Chondrocyte (in vitro differentiated cells): Measurements from ENCODE around the gene ADARB1. TPM values are rescaled to one million over a fixed set of nuclear protein-coding genes. Genes with fewer than 3 reads are reported as not detected.

Source experiments
- DNase-seq: peaks from one replicate; pipeline ENCODE4 v3.0.0; 2021; ENCODE audit warnings: mixed read lengths, low spot score
- H3K27ac Mint-ChIP-seq: one replicate; pipeline ENCODE4 v1.8.0; 2021; ENCODE audit warnings: mild to moderate bottlenecking, moderate library complexity, mixed read lengths; ENCODE audit not compliant: unreplicated experiment
- H3K27me3 Mint-ChIP-seq: 2 replicates; pipeline ENCODE4 v1.8.0; 2021; ENCODE audit warnings: low read depth, mixed read lengths
- H3K36me3 Mint-ChIP-seq: 2 replicates; pipeline ENCODE4 v1.8.0; 2021; ENCODE audit warnings: low read depth, mixed read lengths
- H3K4me1 Mint-ChIP-seq: 2 replicates; pipeline ENCODE4 v1.8.0; 2021; ENCODE audit warnings: low read depth, mild to moderate bottlenecking, mixed read lengths
- H3K4me3 Mint-ChIP-seq: one replicate; pipeline ENCODE4 v1.8.0; 2021; ENCODE audit warnings: mild to moderate bottlenecking, moderate library complexity, mixed read lengths; ENCODE audit not compliant: unreplicated experiment
- H3K9me3 Mint-ChIP-seq: 2 replicates; pipeline ENCODE4 v1.8.0; 2021; ENCODE audit warnings: low read depth, mixed read lengths
- total RNA-seq: library from RNA; stranded (reverse); gene quantifications from 3 replicates; pipeline ENCODE4 v1.2.1, GENCODE V29; 2021
- TF ChIP-seq, protein P1 (sequence below): fragments of 200-600 bp; sonication (generic); IDR thresholded peaks from 2 replicates; pipeline ENCODE4 v1.5.0; 2021; ENCODE audit warnings: antibody characterized with exemption, mild to moderate bottlenecking, moderate library complexity

Gene ADARB1
- total RNA-seq, 1 donor from 2014 or later: 92.8 TPM

DNA sequence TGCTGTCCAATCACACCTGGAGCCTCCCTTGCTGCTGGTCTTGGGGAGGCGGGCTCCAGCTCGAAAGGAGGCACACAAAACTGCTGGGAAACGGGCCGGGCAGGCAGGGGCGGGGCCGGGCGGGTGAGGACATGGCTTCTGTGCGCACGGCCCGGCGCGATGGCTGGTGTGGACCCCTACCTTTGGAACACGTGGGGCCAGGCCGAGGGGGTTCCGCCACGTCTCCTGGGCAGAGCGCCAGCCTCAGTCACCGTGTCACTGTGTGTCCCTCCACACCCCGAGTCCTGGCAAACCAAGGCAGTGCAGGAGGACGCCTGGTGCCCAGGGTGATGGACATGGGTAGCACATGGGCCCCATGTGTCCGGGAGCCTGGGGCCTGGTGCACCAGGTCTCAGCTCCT is 42.0 kb upstream of the ADARB1 start:
- H3K9me3 Mint-ChIP-seq: peaks cover 13% of the 10 kb centered on the region
- H3K36me3 Mint-ChIP-seq: peaks cover 2% of the 10 kb centered on the region
- H3K27ac Mint-ChIP-seq: no peak overlapping the region
- peaks cover 43% of the 10 kb centered on the region for H3K4me1 Mint-ChIP-seq
- DNase-seq: no peak
- TF ChIP-seq, protein P1, sequence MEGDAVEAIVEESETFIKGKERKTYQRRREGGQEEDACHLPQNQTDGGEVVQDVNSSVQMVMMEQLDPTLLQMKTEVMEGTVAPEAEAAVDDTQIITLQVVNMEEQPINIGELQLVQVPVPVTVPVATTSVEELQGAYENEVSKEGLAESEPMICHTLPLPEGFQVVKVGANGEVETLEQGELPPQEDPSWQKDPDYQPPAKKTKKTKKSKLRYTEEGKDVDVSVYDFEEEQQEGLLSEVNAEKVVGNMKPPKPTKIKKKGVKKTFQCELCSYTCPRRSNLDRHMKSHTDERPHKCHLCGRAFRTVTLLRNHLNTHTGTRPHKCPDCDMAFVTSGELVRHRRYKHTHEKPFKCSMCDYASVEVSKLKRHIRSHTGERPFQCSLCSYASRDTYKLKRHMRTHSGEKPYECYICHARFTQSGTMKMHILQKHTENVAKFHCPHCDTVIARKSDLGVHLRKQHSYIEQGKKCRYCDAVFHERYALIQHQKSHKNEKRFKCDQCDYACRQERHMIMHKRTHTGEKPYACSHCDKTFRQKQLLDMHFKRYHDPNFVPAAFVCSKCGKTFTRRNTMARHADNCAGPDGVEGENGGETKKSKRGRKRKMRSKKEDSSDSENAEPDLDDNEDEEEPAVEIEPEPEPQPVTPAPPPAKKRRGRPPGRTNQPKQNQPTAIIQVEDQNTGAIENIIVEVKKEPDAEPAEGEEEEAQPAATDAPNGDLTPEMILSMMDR: no peak
- H3K4me3 Mint-ChIP-seq: no peak overlapping the region
- H3K27me3 Mint-ChIP-seq: peaks cover 2% of the 10 kb centered on the region

DNA sequence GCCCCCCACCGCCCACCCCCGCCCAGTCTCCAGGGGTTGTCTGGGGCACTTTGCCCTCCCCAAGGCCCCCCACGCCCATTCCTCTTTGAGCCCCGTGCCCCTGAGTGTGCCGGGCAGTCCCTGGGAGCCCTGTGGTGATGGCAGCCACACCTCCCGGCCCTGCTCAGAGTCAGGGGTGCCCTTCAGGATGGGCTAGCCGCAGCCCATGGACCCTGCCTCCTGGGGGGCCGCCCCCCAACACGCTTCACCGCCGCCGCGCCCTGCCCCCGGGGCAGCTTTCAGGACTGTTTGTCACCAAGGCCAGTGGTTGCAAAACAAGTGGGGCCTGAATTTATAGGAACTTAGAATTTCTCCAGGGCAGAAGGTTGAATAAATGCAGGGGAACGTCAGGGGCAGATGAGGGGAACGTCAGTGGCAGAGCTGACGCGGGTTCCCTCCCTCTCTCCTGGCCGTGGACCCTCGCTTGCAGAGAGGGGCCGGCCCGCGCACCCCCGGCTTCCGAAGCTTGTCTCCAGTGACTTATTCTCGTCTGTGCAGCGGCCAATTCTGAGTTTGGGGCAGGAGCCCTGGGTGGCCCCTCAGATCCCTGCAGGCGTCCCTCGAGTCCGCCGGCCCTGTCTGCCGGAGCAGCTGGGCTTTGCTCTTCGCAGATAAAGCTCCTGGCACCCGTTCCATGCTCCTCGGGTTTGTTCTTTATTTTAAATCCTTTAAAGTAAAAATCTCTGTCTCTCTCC is 41.2 kb upstream of the ADARB1 start:
- TF ChIP-seq, protein P1: no peak
- peaks cover 43% of the 10 kb centered on the region for H3K4me1 Mint-ChIP-seq
- peaks cover 13% of the 10 kb centered on the region for H3K9me3 Mint-ChIP-seq
- H3K27me3 Mint-ChIP-seq: peaks cover 2% of the 10 kb centered on the region
- peak overlapping the region; percentile 91 for H3K27ac Mint-ChIP-seq
- peaks cover 2% of the 10 kb centered on the region for H3K36me3 Mint-ChIP-seq
- DNase-seq: peak; percentile 75
- H3K4me3 Mint-ChIP-seq: peak overlapping the region; percentile 43

DNA sequence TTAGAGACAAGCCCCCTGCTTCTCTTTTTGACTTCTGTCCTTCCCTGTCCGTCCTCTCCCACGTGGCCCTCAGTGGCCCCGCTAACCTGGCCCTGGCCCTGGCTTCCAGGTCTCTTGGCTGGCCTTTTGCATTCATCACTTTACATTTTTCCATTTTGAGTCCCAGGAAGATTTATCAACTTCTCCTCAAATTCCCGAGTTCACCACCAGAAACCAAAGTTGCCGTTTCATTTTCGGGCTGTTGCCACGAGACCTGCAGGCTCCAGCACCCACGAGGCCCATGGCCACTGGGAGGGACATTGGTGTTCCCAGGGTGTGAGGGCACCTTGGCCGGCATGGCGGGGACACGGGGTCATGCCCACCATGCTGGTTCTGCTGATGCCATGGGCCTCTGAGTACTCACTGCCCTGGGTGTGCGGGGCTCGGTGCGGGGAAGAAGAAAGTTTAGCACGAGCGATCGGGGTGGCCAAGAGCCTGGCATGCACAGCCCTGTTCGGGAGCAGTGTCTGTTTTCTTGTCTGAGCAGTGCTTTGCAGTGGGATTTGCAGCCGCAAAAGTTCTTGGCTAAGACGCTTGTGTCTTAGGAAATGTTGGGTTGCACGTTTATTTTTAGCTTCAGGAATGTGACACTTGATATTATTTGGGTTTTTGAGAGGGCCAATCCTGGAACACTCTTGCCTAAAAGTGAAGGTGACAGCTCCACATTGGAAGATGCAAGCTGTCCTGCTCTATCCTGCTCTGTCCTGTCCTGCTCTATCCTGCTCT is 40.4 kb upstream of the ADARB1 start:
- H3K27me3 Mint-ChIP-seq: peaks cover 2% of the 10 kb centered on the region
- peaks cover 13% of the 10 kb centered on the region for H3K9me3 Mint-ChIP-seq
- H3K36me3 Mint-ChIP-seq: peaks cover 2% of the 10 kb centered on the region
- H3K4me3 Mint-ChIP-seq: peak overlapping the region; percentile 43
- H3K27ac Mint-ChIP-seq: peak overlapping the region; percentile 91
- TF ChIP-seq, protein P1: no peak
- H3K4me1 Mint-ChIP-seq: peaks cover 43% of the 10 kb centered on the region
- peak; percentile 88 for DNase-seq

DNA sequence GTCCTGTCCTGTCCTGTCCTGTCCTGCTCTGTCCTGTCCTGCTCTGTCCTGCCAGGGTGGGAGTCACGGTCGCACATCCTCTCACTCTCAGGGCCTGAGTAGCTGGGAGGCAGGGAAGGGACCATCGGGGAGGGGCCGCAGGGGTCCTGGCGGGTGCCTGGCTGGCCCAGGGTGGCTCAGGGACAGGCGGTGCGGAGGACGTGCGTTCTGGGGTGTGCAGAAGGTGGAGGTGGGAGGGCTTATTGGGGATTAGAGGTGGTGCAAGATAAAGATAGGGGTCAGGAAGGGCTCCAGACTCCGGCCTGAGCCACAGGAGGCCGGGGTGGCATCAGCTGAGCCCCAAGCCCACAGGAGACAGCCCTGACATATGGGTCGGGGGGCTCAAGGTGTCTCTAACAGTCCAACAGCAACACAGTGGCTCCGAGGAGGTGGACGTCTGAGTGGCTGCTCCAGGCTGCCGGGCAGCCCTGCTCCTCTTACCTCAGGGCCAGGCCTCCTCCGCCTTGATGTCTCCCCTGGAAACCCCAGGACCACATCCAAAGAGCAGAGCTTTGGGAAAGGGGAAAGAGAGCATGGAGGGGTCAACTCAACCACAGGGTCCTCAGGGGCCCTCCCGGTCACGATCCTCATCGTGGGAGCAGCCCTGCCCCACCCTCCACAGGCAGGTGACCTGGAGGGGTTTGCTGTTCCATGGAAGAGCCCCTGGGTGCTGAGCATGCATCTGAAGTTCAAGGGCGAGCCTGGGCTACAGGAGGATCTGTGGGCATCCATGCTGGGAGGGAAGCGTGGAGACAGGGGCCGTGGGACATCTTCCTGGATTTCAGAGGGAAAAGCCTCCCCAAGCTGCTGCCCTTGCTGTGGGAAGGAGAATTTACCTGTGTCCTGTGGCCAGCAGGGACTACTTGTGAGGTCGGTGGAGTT is 39.6 kb upstream of the ADARB1 start:
- Mint-ChIP-seq H3K36me3 (peaks cover 2% of the 10 kb centered on the region), H3K27ac (peak overlapping the region; percentile 91), H3K4me3 (no peak overlapping the region), H3K27me3 (peaks cover 2% of the 10 kb centered on the region), H3K4me1 (peaks cover 46% of the 10 kb centered on the region), H3K9me3 (peaks cover 13% of the 10 kb centered on the region)
- TF ChIP-seq, protein P1: no peak
- peak; percentile 60 for DNase-seq

DNA sequence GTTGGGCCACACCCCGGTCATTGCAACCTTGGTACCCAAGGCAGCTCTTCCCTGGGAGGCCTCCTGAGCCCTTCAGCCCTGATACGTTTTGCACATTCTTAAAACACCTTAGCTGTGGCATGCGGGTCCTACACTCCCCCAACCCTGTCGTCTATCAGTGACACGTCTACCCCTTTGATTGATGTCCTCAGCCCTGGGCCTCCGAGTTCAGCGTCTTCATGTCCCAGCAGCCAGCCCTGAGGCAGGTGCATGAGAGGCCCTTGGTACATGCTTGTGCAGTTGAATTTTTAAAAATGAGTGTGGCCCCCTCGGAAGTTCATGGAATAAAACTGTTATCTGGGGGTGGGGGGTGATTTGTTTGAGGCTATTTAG is 38.9 kb upstream of the ADARB1 start:
- peaks cover 13% of the 10 kb centered on the region for H3K9me3 Mint-ChIP-seq
- TF ChIP-seq, protein P1: no peak
- peaks cover 2% of the 10 kb centered on the region for H3K27me3 Mint-ChIP-seq
- DNase-seq: peak; percentile 54
- peaks cover 42% of the 10 kb centered on the region for H3K4me1 Mint-ChIP-seq
- no peak overlapping the region for H3K4me3 Mint-ChIP-seq
- no peak overlapping the region for H3K27ac Mint-ChIP-seq
- H3K36me3 Mint-ChIP-seq: peaks cover 2% of the 10 kb centered on the region
